NT2/D1 (cell line): ENCODE measurements around the gene TTC12.

Source experiments
- SUZ12 ChIP-seq: IDR thresholded peaks from 2 replicates; pipeline ENCODE4 v1.6.1; 2011; ENCODE audit not compliant: insufficient read length, insufficient read depth; ENCODE audit errors: extremely low read depth
- YY1 ChIP-seq: IDR thresholded peaks from 2 replicates; pipeline ENCODE4 v1.6.1; 2011; ENCODE audit not compliant: insufficient read length, insufficient read depth
- ZNF274 ChIP-seq: IDR thresholded peaks from 2 replicates; pipeline ENCODE4 v1.6.1; 2011; ENCODE audit warnings: mild to moderate bottlenecking, low read depth, low read length

DNA sequence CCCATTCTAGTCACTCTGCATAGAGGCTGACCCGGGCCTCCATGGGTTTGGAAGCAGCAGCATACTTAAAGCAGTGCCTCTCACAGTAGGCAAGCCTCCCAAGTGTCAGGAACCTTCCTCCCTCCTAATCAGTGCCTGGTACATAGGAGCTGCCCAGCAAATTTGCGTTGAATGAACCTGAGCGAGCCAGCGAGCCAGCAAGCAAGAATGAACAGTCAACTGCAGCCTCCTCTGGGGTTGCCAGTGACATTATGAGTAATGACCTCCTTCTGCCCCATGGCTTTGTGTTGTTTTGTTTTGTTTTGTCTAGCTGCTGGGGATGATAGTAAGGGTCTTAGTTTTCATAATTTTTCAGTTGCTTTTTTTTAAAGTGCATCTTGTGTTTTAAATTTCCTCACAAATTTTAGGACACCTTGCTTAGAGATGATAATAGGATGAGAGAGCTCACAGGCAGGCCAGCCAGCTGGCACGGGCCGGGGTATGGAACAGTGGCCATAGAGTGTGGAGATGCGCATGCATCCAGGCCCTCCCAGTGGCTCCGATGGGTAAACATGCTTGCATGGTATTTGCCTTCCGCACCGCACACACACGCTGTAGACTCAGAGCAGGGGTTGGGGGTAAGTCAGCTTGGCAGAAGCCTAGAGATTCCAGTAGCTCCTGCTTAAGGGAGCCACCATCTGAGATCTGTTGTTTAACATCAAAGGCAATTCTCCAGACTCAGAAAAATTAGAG, 36.1 kb downstream of the TTC12 start:
- TF ChIP-seq SUZ12 (no peak), ZNF274 (no peak), YY1 (no peak)
